PC-9 (cell line): ENCODE measurements around the gene FAM193A. TPM values are rescaled to one million over a fixed set of nuclear protein-coding genes. Genes with fewer than 3 reads are reported as not detected.

Source experiments
- BruUV-seq: library from RNA; stranded (reverse); fragments of 400-500 nt; replicated peaks from 2 replicates; lab custom pipeline; 2021; lab: Mats Ljungman, UMichigan
- CTCF ChIA-PET: fragments of 300-600 bp; sonication (Branson Sonifier 250); formaldehyde crosslinking; loops from one replicate; lab custom pipeline; 2022; ENCODE audit warnings: antibody characterized with exemption; lab: Charles Lee
- POLR2A ChIA-PET: fragments of 300-600 bp; sonication (Branson Sonifier 250); formaldehyde crosslinking; loops from one replicate; lab custom pipeline; 2022; ENCODE audit warnings: antibody characterized with exemption; ENCODE audit not compliant: unreplicated experiment; lab: Charles Lee
- DNase-seq, 2 experiments: peaks; one replicate each; pipeline versions ENCODE4 v3.0.0 to v3.0.0-alpha.2; 2015 to 2022; ENCODE audit warnings: mixed read lengths in 1 of 2
- H2AFZ ChIP-seq: fragments of 200-600 bp; sonication (generic); 2 replicates; pipeline ENCODE4 v1.8.1; 2017; ENCODE audit warnings: antibody characterized with exemption
- H3F3A ChIP-seq: fragments of 200-600 bp; sonication (generic); 2 replicates; pipeline ENCODE4 v1.8.1; 2017; ENCODE audit warnings: antibody characterized with exemption, mild to moderate bottlenecking, low read depth; ENCODE audit not compliant: insufficient read depth
- H3K27ac ChIP-seq: fragments of 200-600 bp; sonication (generic); 2 replicates; pipeline ENCODE4 v1.6.1; 2016; ENCODE audit warnings: mixed run types
- H3K27me3 ChIP-seq: fragments of 200-600 bp; sonication (generic); 2 replicates; pipeline ENCODE4 v1.6.1; 2016; ENCODE audit warnings: low read depth, mixed run types; ENCODE audit not compliant: insufficient read depth
- H3K36me3 ChIP-seq: fragments of 200-600 bp; sonication (generic); 2 replicates; pipeline ENCODE4 v1.6.1; 2016; ENCODE audit warnings: low read depth, mixed run types
- H3K4me1 ChIP-seq: fragments of 200-600 bp; sonication (generic); replicated peaks from 2 replicates; pipeline ENCODE4 v1.6.1; 2016; ENCODE audit warnings: mixed run types; ENCODE audit not compliant: insufficient read depth
- H3K4me2 ChIP-seq: fragments of 200-600 bp; sonication (generic); 2 replicates; pipeline ENCODE4 v1.6.1; 2017; ENCODE audit warnings: mixed run types
- H3K4me3 ChIP-seq: fragments of 200-600 bp; sonication (generic); 2 replicates; pipeline ENCODE4 v1.6.1; 2016; ENCODE audit warnings: mixed run types
- H3K79me2 ChIP-seq: fragments of 200-600 bp; sonication (generic); 2 replicates; pipeline ENCODE4 v1.6.1; 2017; ENCODE audit warnings: low read depth, mixed run types
- H3K9me2 ChIP-seq: fragments of 200-600 bp; sonication (generic); 2 replicates; pipeline ENCODE4 v1.8.1; 2017; ENCODE audit warnings: mild to moderate bottlenecking; ENCODE audit not compliant: insufficient read depth
- H3K9me3 ChIP-seq: fragments of 200-600 bp; sonication (generic); 2 replicates; pipeline ENCODE4 v1.8.1; 2016; ENCODE audit warnings: low read depth; ENCODE audit not compliant: insufficient read depth
- H4K20me1 ChIP-seq: fragments of 200-600 bp; sonication (generic); 2 replicates; pipeline ENCODE4 v1.8.1; 2017; ENCODE audit not compliant: insufficient read depth
- CTCF ChIP-seq: fragments of 200-600 bp; sonication (generic); conservative IDR thresholded peaks from 2 replicates; pipeline ENCODE4 v1.6.1; 2017; ENCODE audit warnings: mixed run types, antibody characterized with exemption, mild to moderate bottlenecking, moderate library complexity
- EZH2 ChIP-seq: fragments of 200-600 bp; sonication (generic); IDR thresholded peaks from 2 replicates; pipeline ENCODE4 v1.8.0; 2017; ENCODE audit warnings: antibody characterized with exemption, low read depth
- intact Hi-C: fragments of 100-400 bp; cut with micrococcal nuclease; formaldehyde crosslinking; loops from one replicate; pipeline ENCODE4 v1.10.0; 2022; ENCODE audit not compliant: unreplicated experiment
- total RNA-seq: library from RNA; stranded (reverse); gene quantifications from 2 replicates; pipeline ENCODE4 v1.2.3, GENCODE V29; 2021

Gene FAM193A
- total RNA-seq, 1 experiment from 2014 or later = 23.4 TPM

GRCh38 chr4:2503809-2504208, 32.6 kb upstream of the FAM193A start:
- ChIA-PET CTCF (no interaction called here), POLR2A (no interaction called here)
- Histone ChIP-seq H3K4me1 (no peaks in the 10 kb centered on the region), H4K20me1 (no peaks in the 10 kb centered on the region), H3K27ac (no peak overlapping the region), H3F3A (no peaks in the 10 kb centered on the region), H2AFZ (no peak overlapping the region), H3K27me3 (no peaks in the 10 kb centered on the region), H3K79me2 (no peaks in the 10 kb centered on the region), H3K9me3 (no peaks in the 10 kb centered on the region), H3K4me3 (no peak overlapping the region), H3K36me3 (peaks cover 6% of the 10 kb centered on the region; the same call in 1 of the 2 replicates), H3K9me2 (no peaks in the 10 kb centered on the region), H3K4me2 (no peak overlapping the region)
- TSS peak; percentile 12 for BruUV-seq
- DNase-seq = no peak
- intact Hi-C loops = no loop called here
- TF ChIP-seq CTCF = no peak
- TF ChIP-seq EZH2 = no peak

GRCh38 chr4:2507259-2507658, 29.2 kb upstream of the FAM193A start:
- no peaks in the 10 kb centered on the region for H3K27me3 ChIP-seq
- H3K4me1 ChIP-seq = no peaks in the 10 kb centered on the region
- H3K4me2 ChIP-seq = no peak overlapping the region
- BruUV-seq = no TSS peak
- H3K9me3 ChIP-seq = no peaks in the 10 kb centered on the region
- no peaks in the 10 kb centered on the region for H4K20me1 ChIP-seq
- H3K4me3 ChIP-seq = no peak overlapping the region
- CTCF ChIA-PET = interaction anchor here (0.6 kb wide), 1 partner anchor 11 kb away, joined by 3 read pairs; no protein-coding TSS in a partner anchor
- no peaks in the 10 kb centered on the region for H3F3A ChIP-seq
- POLR2A ChIA-PET = no interaction called here
- H3K27ac ChIP-seq = no peak overlapping the region
- DNase-seq = no peak
- H2AFZ ChIP-seq = no peak overlapping the region
- intact Hi-C loops = no loop called here
- H3K79me2 ChIP-seq = no peaks in the 10 kb centered on the region
- no peaks in the 10 kb centered on the region for H3K36me3 ChIP-seq
- H3K9me2 ChIP-seq = no peaks in the 10 kb centered on the region
- TF ChIP-seq CTCF (no peak), EZH2 (no peak)

GRCh38 chr4:2507855-2508254, 28.6 kb upstream of the FAM193A start:
- no peak overlapping the region for H3K27ac ChIP-seq
- no peaks in the 10 kb centered on the region for H3K36me3 ChIP-seq
- intact Hi-C loops = no loop called here
- no TSS peak for BruUV-seq
- ChIA-PET CTCF (no interaction called here), POLR2A (interaction anchor here (0.5 kb wide), 1 partner anchor 136 kb away, joined by 4 read pairs; no protein-coding TSS in a partner anchor)
- no peaks in the 10 kb centered on the region for H3K79me2 ChIP-seq
- H3K4me2 ChIP-seq = no peak overlapping the region
- H2AFZ ChIP-seq = no peak overlapping the region
- no peaks in the 10 kb centered on the region for H3K27me3 ChIP-seq
- H3F3A ChIP-seq = no peaks in the 10 kb centered on the region
- no peak for DNase-seq
- H3K9me2 ChIP-seq = no peaks in the 10 kb centered on the region
- no peak overlapping the region for H3K4me3 ChIP-seq
- H3K9me3 ChIP-seq = no peaks in the 10 kb centered on the region
- no peaks in the 10 kb centered on the region for H4K20me1 ChIP-seq
- no peaks in the 10 kb centered on the region for H3K4me1 ChIP-seq
- TF ChIP-seq EZH2 (no peak), CTCF (no peak)
